Fibroblast of lung (primary cell): Measurements from ENCODE around the gene SNRPD3.

ENCODE experiments used
- CTCF ChIP-seq, 2 donors: IDR thresholded peaks in 1 of 2; conservative IDR thresholded peaks in 1 of 2; 1 replicate in 1 of 2; 2 replicates in 1 of 2; pipeline ENCODE4 v1.5.1; 2011 to 2012; ENCODE audit warnings: low read length in 2 of 2, control low read depth in 1 of 2, inconsistent platforms in 1 of 2, low read depth in 1 of 2, mild to moderate bottlenecking in 1 of 2
- EZH2 ChIP-seq: IDR thresholded peaks from 2 replicates; pipeline ENCODE4 v1.5.1; 2012; ENCODE audit warnings: low read length, control low read depth, mild to moderate bottlenecking; ENCODE audit errors: missing control alignments

- TF ChIP-seq EZH2 = no peak
- no peak for TF ChIP-seq CTCF (conservative IDR thresholded peaks at IDR 0.05 in 1 of 2, IDR thresholded peaks at IDR 0.05 in 1 of 2; ENCODE audit: low read depth in 1 of 2, low read length in 2 of 2)
These were observed 12.0 kb upstream of the SNRPD3 start for GRCh38 chr22:24543679-24544243.
